Keratinocyte (primary cell): ENCODE measurements around the gene ABCC3. TPM values are rescaled to one million over a fixed set of nuclear protein-coding genes. Genes with fewer than 3 reads are reported as not detected.

ENCODE experiments used
- DNase-seq: peaks from one replicate; pipeline ENCODE4 v3.0.0-alpha.2; 2011; ENCODE audit warnings: low read depth, missing footprints, low spot score
- FAIRE-seq: peaks from 2 replicates; lab custom pipeline; 2011; peaks lifted over from hg19 to GRCh38; lab: Jason Lieb, UNC
- H2AFZ ChIP-seq: 2 replicates; pipeline ENCODE4 v1.6.0; 2012; ENCODE audit warnings: low read length, control low read depth, inconsistent platforms; ENCODE audit not compliant: control insufficient read depth
- H3K27ac ChIP-seq: 2 replicates; pipeline ENCODE4 v1.5.1; 2011; ENCODE audit warnings: low read length; ENCODE audit not compliant: control insufficient read depth, insufficient read depth
- H3K27me3 ChIP-seq: 3 replicates; pipeline ENCODE4 v1.6.0; 2011; ENCODE audit warnings: low read length; ENCODE audit not compliant: control insufficient read depth, insufficient read depth; ENCODE audit errors: extremely low read depth
- H3K36me3 ChIP-seq, 2 experiments: 2 replicates in 1 of 2; 3 replicates in 1 of 2; pipeline ENCODE4 v1.5.1; 2011; ENCODE audit warnings: low read length in 2 of 2, mild to moderate bottlenecking in 1 of 2; ENCODE audit not compliant: control insufficient read depth in 2 of 2, insufficient read depth in 2 of 2; ENCODE audit errors: extremely low read depth in 1 of 2
- H3K4me1 ChIP-seq: 3 replicates; pipeline ENCODE4 v1.5.1; 2011; ENCODE audit warnings: low read length; ENCODE audit not compliant: control insufficient read depth, insufficient read depth; ENCODE audit errors: extremely low read depth
- H3K4me2 ChIP-seq: 3 replicates; pipeline ENCODE4 v1.6.0; 2011; ENCODE audit warnings: low read depth, low read length; ENCODE audit not compliant: control insufficient read depth, insufficient read depth; ENCODE audit errors: extremely low read depth
- H3K4me3 ChIP-seq, 3 experiments: fragments of 200-600 bp in 1 of 3; sonication (generic) in 1 of 3; 2 replicates in 2 of 3; 3 replicates in 1 of 3; pipeline ENCODE4 v1.5.1; 2011 to 2016; ENCODE audit warnings: low read length in 3 of 3, mild to moderate bottlenecking in 3 of 3, control low read depth in 2 of 3, inconsistent platforms in 1 of 3, low read depth in 1 of 3, mixed read lengths in 1 of 3, mixed run types in 1 of 3, moderate library complexity in 1 of 3; ENCODE audit not compliant: control insufficient read depth in 2 of 3, insufficient read depth in 2 of 3; ENCODE audit errors: extremely low read depth in 1 of 3
- H3K79me2 ChIP-seq: 2 replicates; pipeline ENCODE4 v1.6.0; 2012; ENCODE audit warnings: low read length; ENCODE audit not compliant: control insufficient read depth, insufficient read depth
- H3K9ac ChIP-seq: 3 replicates; pipeline ENCODE4 v1.6.0; 2011; ENCODE audit warnings: low read length; ENCODE audit not compliant: control insufficient read depth, insufficient read depth; ENCODE audit errors: extremely low read depth
- H3K9me1 ChIP-seq: 3 replicates; pipeline ENCODE4 v1.6.0; 2011; ENCODE audit warnings: low read length; ENCODE audit not compliant: control insufficient read depth, insufficient read depth; ENCODE audit errors: extremely low read depth
- H3K9me3 ChIP-seq: 2 replicates; pipeline ENCODE4 v1.5.1; 2012; ENCODE audit warnings: low read depth, low read length; ENCODE audit not compliant: control insufficient read depth
- H4K20me1 ChIP-seq: 3 replicates; pipeline ENCODE4 v1.6.0; 2011; ENCODE audit warnings: low read length; ENCODE audit not compliant: control insufficient read depth, insufficient read depth; ENCODE audit errors: extremely low read depth
- CTCF ChIP-seq, 3 experiments: IDR thresholded peaks in 1 of 3; conservative IDR thresholded peaks in 1 of 3; optimal IDR thresholded peaks in 1 of 3; 2 replicates in 2 of 3; 3 replicates in 1 of 3; pipeline versions ENCODE3 to v1.5.1; 2011; ENCODE audit warnings: low read length in 3 of 3, mild to moderate bottlenecking in 3 of 3, moderate library complexity in 2 of 3, control low read depth in 1 of 3, inconsistent platforms in 1 of 3; ENCODE audit not compliant: insufficient read depth in 2 of 3; ENCODE audit errors: extremely low read depth in 1 of 3
- EZH2 ChIP-seq: IDR thresholded peaks from one replicate; pipeline ENCODE4 v1.6.1; 2012; ENCODE audit warnings: inconsistent platforms, mild to moderate bottlenecking, low read length, moderate library complexity
- dilution Hi-C: fragments of 300-500 bp; cut with MboI; formaldehyde crosslinking; loops from one replicate; pipeline ENCODE4 v1.7.0; 2020; ENCODE audit warnings: low sequenced_read_pairs; ENCODE audit not compliant: extremely low pct_ligation_motif_present
- polyA plus RNA-seq, 5 experiments: library from polyadenylated mRNA; depleted of rRNA in 3 of 5; stranded (reverse) in 3 of 5; stranded (forward) in 1 of 5; unstranded in 1 of 5; fragments of >200 nt; gene quantifications; 1 replicate in 1 of 5; 2 replicates in 3 of 5; 3 replicates in 1 of 5; pipeline versions ENCODE4 v1.2.1 to v1.2.3, GENCODE V29; 2011 to 2012; ENCODE audit warnings: missing spikeins in 2 of 5, low read depth in 1 of 5, low replicate concordance in 1 of 5

Gene ABCC3
- polyA plus RNA-seq, 1 donor (not counting 4 experiments of a cell fraction or from before 2014, with no cell fraction given), result 41.7 TPM

GRCh38 chr17:50657627-50658026 is 22.9 kb downstream of the ABCC3 start:
- TF ChIP-seq CTCF (optimal IDR thresholded peaks at IDR 0.05 in 1 of 3, IDR thresholded peaks at IDR 0.05 in 1 of 3, conservative IDR thresholded peaks at IDR 0.05 in 1 of 3; ENCODE audit: extremely low read depth in 1 of 3, insufficient read depth in 2 of 3, low read length in 3 of 3) (no peak), EZH2 (no peak)
- no peak overlapping the region for H3K27ac ChIP-seq
- H3K9me3 ChIP-seq, result no peaks in the 10 kb centered on the region
- no peak overlapping the region for H3K4me2 ChIP-seq
- peaks cover 28% of the 10 kb centered on the region for H3K4me1 ChIP-seq
- H2AFZ ChIP-seq, result no peak overlapping the region
- dilution Hi-C loops, result no loop called here
- peaks cover 2% of the 10 kb centered on the region for H3K79me2 ChIP-seq
- no peaks in the 10 kb centered on the region for H3K9me1 ChIP-seq
- DNase-seq, result no peak
- no peak overlapping the region for H3K4me3 ChIP-seq
- no peak overlapping the region for H3K9ac ChIP-seq
- no peaks in the 10 kb centered on the region for H3K27me3 ChIP-seq
- no peaks in the 10 kb centered on the region for H4K20me1 ChIP-seq
- no peak for FAIRE-seq
- H3K36me3 ChIP-seq, result peaks cover 0 to 13% of the 10 kb centered on the region in 2 experiments

GRCh38 chr17:50658616-50659015 is 23.9 kb downstream of the ABCC3 start:
- no peak overlapping the region for H3K9ac ChIP-seq
- no peaks in the 10 kb centered on the region for H3K9me3 ChIP-seq
- H3K4me1 ChIP-seq, result peaks cover 28% of the 10 kb centered on the region
- DNase-seq, result no peak
- H3K79me2 ChIP-seq, result no peaks in the 10 kb centered on the region
- dilution Hi-C loops, result no loop called here
- H3K36me3 ChIP-seq, result peaks cover 0 to 15% of the 10 kb centered on the region in 2 experiments
- no peak overlapping the region for H3K4me3 ChIP-seq
- FAIRE-seq, result no peak
- H3K27me3 ChIP-seq, result no peaks in the 10 kb centered on the region
- no peaks in the 10 kb centered on the region for H3K9me1 ChIP-seq
- TF ChIP-seq EZH2 (no peak), CTCF (optimal IDR thresholded peaks at IDR 0.05 in 1 of 3, IDR thresholded peaks at IDR 0.05 in 1 of 3, conservative IDR thresholded peaks at IDR 0.05 in 1 of 3; ENCODE audit: extremely low read depth in 1 of 3, insufficient read depth in 2 of 3, low read length in 3 of 3) (no peak)
- H4K20me1 ChIP-seq, result no peaks in the 10 kb centered on the region
- H3K27ac ChIP-seq, result no peak overlapping the region
- H2AFZ ChIP-seq, result no peak overlapping the region
- H3K4me2 ChIP-seq, result no peak overlapping the region
